8988T (cell line): ENCODE measurements around the gene HSF2BP.
"Not testable (repeated sequence)": the region's sequence is repeated elsewhere in the genome, so short reads cannot be mapped to it uniquely, and the experiment has no call there.

ENCODE experiments used
- DNase-seq: peaks from one replicate; pipeline ENCODE4 v3.0.0; 2011

Gene HSF2BP

DNA sequence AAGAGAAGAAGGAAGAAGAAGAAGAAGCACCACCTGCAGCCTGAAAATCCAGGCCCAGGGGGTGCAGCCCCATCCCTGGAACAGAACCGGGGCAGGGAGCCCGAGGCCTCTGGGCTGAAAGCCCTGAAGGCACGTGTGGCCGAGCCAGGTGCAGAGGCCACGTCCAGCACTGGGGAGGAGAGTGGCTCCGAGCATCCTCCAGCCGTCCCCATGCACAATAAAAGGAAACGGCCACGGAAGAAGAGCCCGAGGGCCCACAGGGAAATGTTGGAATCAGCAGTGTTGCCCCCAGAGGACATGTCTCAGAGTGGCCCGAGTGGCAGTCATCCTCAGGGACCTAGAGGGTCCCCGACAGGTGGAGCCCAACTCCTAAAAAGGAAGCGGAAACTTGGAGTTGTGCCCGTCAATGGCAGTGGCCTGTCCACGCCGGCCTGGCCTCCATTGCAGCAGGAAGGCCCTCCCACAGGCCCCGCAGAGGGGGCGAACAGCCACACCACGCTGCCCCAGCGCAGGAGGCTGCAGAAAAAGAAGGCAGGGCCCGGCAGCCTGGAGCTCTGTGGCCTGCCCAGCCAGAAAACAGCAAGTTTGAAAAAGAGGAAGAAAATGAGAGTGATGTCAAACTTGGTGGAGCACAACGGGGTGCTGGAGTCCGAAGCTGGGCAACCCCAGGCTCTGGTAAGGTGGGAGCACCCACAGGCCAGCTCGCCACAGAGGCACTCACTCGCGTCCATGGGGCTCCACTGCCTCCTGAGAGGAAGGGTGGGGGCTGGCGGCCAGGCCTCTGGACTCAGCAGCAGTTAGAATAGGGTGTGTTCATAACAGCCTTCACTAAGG is 28.5 kb upstream of the HSF2BP start:
- no peak for DNase-seq

DNA sequence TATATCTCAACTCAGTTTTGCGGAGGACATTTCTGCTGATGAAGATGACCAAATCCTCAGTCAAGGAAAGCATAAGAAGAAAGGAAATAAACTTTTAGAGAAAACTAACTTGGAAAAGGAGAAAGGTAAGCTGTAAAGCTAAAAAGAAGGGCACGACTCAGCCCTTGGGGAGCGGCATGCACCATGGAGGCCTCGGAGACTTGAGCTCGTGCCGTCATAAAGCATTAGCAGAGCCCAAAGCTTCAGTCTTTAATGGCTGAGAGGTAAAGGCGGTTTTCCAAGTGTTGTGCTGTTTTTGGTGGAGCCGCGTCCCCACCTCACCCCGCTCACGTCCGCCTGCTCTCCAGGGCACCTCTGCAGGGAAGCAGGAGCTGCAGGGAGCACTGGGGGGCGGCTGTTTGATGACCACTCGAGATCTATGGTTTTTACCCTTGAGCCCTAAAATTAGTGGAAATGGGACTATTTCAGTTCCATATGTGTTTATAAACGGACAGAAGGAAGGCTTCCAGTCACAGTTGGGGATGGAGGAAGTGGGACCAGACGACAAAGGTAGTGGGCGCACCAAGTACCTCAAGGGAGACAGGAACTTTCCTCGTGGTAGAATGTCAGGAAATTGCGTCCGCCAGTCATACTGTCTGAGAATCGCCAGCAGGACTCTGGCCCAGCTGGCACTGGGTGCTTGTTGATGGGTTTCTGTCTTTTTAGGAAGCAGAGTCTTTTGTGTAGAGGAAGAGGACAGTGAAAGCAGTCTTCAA is 27.7 kb upstream of the HSF2BP start:
- DNase-seq: no peak

DNA sequence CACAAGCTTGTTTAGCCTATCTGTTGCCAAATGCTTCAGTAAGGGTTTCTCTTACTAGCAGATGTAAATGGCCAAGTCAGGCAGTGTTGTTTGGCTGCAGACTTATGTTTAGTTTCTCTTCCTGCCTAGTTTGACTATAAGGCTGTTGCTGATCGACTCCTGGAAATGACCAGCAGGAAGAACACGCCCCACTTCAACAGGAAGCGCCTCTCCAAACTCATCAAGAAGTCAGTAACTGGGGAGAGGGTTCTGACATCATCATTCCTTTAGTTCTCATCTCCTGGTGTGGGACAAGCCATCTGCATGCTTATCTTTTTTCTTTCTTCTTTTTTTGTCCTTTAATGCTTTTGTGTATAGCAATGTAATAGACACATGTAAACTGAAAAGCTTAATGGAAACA is 25.1 kb upstream of the HSF2BP start:
- DNase-seq: no peak

DNA sequence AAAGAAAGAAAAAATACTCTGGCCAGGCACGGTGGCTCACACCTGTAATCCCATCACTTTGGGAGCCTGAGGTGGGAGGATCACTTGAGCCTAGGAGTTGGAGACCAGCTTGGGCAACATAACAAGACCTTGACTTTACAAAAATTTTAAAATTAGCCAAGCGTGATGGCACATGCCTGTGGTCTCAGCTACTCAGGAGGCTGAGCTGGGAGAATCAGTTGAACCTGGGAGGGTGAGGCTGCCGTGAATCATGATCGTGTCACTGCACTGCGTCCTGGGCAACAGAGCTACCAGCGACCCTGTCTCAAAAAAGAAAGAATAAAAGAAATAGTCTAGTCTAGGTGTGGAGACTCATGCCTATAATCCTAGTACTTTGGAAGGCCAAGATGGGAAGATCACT is 22.4 kb upstream of the HSF2BP start:
- DNase-seq: no peak

DNA sequence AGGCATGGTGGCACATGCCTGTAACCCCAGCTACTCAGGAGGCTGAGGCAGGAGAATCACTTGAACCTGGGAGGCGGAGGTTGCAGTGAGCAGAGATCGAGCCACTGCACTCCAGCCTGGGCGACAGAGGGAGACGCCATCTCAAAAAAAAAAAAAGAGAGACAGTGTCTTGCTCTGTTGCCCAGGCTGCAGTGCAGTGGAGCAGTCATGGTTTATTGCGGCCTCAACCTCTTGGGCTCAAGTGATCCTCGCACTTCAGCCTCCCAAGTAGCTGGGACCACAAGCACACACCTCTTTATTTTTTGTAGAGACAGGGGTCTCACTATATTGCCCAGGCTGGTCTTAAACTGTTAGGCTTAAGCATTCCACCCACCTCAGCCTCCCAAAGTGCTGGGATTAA is 21.1 kb upstream of the HSF2BP start:
- DNase-seq: not testable (repeated sequence)

DNA sequence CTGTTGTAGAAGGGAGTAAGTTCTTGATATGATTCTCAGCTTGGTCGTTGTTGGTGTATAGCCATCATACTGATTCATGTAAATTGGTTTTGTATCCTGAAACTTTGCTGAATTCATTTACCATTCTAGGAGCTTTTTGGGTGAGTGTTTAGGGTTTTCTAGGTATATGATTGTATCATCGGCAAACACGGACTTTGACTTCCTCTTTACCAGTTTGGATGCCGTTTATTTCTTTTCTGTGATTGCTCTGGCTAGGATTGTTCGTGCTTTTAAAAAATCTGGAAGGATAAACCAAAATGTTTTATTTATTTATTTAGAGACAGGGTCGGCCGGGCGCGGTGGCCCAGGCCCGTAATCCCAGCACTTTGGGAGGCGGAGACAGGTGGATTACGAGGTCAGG is 20.7 kb upstream of the HSF2BP start:
- DNase-seq: no peak

DNA sequence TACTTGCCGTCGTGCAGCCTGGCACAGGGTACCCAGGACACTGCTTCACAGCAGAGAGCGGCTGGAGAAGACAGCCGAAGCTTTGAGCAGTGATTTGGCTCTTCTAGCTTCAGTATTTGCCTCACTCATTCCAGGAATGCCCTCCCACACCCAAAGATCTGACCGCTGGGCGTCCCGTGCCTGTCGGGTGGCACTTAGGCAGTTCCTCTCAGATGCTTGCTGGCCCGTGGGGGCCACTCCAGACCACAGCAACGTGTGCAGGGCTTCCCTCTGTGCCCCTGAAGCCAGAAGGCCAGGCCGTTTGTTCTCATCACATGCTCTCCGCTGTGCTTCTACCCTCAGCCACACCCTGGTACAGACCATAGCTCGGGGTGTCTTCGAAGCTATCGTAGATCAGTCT is 17.1 kb upstream of the HSF2BP start:
- DNase-seq: no peak

DNA sequence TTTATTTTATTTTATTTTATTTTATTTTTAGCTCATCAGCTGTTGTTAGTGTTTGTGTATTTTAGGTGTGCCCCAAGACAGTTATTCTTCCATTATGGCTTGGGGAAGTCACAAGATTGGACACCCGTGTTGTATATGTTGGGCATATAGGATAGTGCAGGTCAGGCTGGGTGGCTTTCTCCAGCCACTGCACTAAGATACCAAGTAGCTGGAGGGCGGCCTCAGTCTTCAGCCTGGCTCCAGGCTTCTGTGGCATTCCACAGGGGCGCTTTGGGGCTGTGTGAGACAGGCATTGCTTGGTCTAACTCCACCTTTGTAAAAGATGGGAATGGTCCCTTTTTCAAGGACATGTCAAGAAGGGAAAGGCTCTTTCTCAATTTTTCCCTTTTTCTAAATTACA is 16.6 kb upstream of the HSF2BP start:
- DNase-seq: no peak

DNA sequence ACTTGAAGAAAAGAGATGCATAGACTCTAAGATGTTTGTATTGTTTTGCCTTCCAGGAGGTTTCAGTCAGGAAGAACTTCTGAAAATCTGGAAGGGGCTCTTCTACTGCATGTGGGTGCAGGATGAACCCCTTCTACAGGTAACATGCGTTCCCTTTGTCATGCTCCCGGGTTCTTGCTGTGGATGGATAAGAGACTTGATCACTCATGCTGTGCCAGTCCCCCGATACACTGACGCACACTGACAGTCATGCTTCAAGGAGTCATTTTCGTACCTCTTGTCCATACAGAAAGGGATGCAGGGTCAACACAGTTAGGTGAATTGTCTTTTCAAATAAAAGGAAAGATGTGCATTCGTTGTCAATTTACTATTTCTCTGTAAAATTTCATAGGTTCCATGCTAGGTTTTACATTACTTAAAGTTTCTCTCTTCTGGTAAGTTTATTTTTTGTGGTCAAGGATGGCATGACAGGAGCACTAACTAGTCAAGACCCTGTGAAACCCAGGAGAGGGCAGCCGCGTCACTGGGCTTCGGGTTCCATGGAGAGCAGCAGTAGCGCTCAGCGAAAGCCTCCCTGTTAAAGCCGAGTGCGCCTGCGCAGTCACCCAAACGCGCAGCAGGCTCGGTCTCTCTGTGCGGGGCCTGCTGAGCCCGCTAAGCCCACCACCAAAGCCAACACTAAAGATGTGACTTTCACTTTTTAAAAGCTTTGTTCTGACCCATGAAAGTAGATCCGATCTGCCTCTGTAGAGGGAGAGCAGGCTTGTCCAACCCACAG is 10.7 kb upstream of the HSF2BP start:
- DNase-seq: no peak

DNA sequence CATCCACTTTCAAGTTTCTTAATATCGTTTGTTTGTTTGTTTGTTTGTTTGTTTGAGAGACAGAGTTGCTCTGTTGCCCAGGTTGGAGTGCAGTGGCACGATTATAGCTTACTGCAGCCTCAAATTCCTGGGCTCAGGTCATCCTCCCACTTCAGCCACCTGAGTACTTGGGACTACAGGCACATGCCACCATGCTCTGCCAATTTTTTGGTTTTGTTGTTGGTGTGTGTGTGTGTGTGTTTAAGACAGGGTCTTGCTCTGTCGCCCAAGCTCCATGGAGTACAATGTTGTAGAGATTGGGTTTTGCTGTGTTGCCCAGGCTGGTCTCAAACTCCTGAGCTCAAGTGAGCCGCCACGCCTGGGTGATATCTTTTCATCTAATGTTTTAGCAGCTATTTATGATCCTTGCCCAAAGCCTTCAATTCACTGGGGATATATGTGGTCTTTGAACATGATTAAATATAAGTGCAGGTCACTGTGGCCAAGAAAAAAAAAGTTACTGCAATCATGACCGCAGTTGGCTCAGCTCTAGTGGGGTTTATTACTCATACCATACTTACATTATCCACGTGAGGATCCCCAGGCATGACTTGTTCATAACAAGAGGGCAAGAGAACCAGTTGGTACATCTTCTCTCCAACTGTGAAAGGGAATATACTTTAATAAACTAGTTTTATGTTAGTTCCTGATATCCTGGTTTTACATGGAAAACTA is 8.1 kb upstream of the HSF2BP start:
- no peak for DNase-seq

DNA sequence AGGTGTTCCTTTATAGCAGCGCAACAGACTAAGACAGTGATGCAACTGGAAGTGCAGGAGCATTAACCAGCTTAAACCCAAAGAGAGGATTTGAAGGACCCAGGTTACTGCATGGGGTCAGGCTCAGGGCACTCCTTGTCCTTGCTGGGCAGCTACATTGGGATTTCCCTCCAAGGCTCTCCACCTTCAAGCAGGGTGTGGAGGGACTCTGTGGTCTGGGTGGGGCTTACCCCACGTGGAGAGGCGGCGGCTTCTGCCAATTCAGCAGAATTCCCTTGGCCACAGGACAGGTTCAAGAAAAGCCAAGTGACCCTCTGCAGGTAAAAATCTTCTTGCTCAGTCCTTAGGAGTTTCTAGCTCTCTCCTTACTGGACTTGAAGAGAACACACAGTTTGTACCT is 6.6 kb upstream of the HSF2BP start:
- DNase-seq: no peak

DNA sequence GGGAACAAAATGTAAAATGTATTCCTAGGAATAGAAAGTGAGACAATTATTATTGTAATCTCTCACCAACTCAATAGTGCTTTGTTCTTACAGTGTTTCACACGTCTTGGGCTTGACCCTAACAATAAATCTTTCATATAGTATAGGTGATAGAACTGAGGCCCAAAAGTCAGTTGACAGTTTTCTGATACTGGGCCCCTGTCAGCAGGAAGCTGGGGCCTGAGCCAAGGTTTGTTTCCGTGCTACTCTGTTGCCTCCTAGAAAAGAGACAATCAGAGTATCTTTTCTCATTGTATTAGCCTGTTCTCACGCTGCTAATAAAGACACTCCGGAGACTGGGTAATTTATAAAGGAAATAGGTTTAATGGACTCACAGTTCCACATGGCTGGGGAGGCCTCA is 5.1 kb upstream of the HSF2BP start:
- no peak for DNase-seq

DNA sequence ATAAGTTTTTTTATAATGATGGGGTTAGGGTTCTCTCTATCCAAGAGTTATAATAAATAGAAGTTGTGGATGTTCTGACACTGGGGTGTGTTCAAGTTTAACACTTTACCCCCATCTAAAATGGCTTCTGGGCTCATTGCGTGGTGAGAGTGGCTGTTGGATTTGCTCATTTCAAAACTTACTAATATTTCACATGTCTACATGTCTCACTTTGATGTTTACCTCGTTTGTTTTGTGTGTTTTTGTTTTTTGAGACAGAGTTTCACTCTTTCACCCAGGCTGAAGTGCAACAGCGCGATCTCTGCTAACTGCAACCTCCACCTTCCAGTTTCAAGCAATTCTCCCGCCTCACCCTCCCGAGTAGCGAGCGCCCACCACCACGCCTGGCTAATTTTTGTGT is 3.7 kb upstream of the HSF2BP start:
- DNase-seq: no peak

DNA sequence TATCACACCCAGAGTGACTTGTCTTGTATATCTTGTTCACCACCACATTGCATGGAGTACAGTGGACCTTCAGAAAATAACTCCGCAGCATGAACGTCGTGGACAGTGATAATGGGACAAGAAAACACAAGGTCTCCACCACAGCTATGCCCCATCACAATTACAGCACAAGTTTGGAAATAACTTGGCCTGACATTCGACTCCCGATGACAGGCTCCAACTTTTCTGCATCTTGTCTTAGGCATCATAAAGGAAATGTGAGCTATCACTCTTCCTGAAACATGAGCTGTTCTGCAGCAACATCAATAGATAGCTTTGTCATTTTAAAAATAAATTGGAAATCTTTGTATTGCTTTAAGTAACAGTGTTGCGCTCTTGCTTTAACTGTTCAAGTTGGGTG is 3.0 kb upstream of the HSF2BP start:
- DNase-seq: no peak

DNA sequence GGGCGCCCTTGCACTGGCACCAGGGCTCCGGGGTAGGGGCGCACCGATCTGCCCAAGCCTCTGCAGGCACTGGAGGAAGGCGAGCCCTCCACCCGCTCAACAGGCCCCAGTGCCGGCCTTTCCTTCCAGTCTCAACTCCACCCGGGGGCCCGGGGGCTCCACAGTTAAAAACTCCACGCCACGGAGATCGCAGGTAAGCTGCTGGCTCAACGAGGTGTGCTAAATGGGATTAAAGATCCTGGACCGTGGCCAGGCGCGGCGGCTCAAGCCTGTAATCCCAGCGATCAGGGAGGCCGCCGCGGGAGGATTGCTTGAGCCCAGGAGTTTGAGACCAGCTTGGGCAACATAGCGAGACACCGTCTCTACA is 536 bp downstream of the HSF2BP start:
- no peak for DNase-seq

DNA sequence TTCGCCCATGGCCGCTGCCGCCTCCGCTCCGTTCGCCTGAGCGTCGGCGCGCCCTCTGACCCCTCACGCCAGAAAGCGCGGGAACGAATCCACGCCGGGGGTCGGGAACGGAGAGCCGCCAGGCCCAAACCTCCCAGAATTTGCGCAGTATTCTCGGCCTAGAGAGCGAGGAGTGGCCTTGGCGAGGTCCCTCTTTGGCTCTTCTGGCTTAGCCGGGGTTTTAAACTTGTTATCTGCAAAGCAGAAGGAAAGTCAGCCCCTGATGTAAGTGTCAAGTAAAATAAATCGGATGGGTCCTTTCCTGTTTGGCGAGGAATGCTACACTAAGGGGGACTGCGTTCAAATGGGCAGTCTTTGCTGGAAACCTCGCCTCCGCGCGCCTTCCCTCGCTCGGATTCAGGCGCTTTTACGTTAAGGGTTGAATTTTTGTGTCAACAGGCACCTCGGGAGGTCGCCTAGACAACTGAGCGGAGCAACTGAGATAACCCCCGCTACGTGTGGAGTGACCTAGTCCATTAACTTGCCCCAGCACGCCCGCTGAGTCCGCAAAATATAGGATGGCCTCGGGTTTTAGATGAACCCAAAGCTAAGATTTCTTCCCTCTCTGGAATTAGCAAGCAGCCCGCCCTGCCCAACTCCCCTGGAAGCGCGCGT is 1.1 kb downstream of the HSF2BP start:
- DNase-seq: no peak

DNA sequence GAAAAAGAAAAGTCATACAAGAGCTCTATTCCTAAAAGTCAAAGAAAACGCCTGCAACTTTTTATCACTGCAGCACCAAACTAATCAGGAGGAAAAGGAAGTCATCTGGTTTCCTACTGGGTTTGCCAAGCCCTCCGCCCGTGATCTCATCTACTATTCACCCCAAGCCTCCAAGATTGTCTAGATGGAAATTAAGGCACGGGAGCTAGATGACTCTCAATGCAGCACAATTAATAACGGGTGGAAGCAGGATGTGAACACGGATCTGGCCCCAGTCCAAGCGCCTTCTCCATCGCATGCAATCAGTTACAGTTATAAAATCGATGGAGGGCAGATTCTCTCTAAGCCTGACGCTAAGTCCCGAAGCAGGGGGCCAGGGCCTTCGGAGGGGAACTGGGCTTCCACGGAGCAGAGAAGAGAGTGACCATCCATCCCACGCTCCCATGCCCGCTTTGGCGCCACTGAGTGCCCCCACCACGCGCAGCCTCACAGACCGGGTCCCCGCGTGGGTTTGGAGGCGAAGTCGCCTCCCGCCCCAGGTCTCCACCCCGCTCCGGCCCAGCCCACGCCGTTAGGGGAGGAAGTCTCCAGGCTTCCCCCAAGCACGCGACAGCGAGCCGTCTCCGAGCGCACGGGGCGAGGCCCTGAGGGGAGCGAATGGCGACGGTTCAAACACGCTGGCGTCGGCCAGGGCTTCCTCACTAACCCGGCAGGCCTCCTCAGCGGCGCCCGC is 1.8 kb downstream of the HSF2BP start:
- DNase-seq: no peak

DNA sequence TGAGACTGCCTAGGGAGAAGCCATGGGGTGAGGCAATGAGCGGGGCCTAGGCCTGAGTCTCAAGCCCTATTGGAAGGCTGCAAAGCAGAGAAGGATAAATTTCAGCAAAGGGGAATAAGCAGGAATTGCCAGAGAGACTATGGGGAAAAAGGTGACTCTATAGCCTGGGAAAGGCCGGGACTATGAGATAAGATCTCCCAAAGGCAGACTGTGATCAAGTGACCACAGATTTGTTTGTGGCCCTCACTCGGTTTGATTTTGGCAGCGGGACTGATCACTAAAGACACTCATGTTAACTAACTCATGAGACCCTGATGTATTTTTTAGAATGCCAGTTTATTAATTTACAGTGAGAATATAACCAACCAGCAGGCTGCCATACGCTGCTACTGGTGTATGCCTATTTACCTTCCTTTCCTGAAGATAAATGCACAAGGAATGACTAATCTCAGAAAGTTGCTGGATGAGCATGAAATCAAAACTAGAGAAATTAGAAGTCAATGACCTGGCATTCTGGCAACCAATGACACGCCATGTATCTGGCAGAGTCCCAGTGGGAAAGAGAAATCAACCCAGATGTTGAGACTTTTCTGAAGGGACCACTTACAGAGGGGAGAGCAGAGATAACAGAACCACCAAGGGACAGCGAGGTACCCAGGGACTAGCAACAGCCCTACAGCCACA is 4.3 kb downstream of the HSF2BP start:
- DNase-seq: no peak

DNA sequence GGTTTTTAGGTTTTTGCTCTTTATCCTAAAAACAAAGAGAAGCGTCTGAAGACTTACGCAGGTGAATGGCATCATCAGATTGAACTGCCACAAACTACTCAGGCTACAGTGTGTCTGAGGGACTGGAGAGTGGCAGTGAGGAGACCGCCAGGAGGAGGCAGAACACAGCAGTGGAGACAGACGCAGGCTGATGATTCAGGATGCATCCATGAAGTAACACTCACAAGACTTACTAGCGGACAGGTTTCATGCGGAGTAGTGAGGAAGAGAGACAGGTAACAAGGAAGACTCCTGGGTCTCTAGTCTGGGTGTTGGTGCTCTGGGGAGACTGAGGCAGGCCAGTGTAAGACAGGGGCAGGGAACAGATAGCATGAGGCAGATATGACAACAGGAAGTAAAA is 5.7 kb downstream of the HSF2BP start:
- DNase-seq: no peak

DNA sequence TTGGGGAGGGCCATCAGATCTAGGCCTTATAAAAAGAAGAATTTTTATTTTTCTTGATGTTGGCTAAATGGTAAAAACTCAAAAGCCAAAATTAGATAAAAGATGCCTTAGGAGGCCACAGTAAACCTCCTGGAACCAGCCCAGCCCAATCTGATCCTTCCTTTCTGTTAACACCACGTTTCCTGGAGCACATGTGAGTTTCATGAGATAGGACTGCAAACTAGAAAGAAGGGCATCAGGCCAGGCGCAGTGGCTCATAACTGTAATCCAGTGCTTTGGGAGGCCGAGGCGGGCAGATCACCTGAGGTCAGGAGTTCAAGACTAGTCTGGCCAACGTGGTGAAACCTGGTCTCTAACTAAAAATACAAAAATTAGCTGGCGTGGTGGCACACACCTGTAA is 6.7 kb downstream of the HSF2BP start:
- no peak for DNase-seq

DNA sequence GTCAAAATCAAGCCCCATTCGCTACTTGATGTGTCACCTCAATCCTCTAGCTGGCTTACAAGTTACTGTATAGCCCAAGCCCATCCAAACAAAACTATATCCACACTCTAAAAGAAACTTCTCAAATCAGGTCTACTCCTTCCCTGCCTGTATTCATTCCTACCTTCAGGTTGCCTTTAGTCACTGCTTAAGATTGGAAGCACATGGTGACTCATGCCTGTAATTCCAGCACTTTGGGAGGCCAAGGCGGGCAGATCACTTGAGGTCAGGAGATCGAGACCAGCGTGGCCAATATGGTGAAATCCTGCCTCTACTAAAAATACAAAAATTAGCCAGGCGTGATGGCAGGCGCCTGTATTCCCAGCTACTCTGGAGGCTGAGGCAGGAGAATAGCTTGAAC is 7.4 kb downstream of the HSF2BP start:
- not testable (repeated sequence) for DNase-seq
